Measurements from ENCODE around the gene CCL22. TPM values are rescaled to one million over a fixed set of nuclear protein-coding genes. Genes with fewer than 3 reads are reported as not detected.

The CCL22 gene
- total RNA-seq, 1 experiment from 2014 or later: 0.66 TPM

- TF ChIP-seq REST (IDR thresholded peaks at IDR 0.05; ENCODE audit: low read depth) (no peak), ATF3 (IDR thresholded peaks at IDR 0.05) (no peak), SIN3A (IDR thresholded peaks at IDR 0.05; ENCODE audit: low read depth) (no peak), FOSL1 (IDR thresholded peaks at IDR 0.05; ENCODE audit: low read depth) (no peak), RAD21 (IDR thresholded peaks at IDR 0.05; ENCODE audit: low read depth) (no peak), ZFX (IDR thresholded peaks at IDR 0.05) (no peak), CEBPB (IDR thresholded peaks at IDR 0.05; ENCODE audit: low read depth) (no peak), EZH2 (IDR thresholded peaks at IDR 0.05) (no peak)
- TF ChIP-seq, protein P1, sequence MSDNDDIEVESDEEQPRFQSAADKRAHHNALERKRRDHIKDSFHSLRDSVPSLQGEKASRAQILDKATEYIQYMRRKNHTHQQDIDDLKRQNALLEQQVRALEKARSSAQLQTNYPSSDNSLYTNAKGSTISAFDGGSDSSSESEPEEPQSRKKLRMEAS (IDR thresholded peaks at IDR 0.05): no peak
Measured at GRCh38 chr16:57412584-57412983, 54.0 kb downstream of the CCL22 start (continued).

DNA sequence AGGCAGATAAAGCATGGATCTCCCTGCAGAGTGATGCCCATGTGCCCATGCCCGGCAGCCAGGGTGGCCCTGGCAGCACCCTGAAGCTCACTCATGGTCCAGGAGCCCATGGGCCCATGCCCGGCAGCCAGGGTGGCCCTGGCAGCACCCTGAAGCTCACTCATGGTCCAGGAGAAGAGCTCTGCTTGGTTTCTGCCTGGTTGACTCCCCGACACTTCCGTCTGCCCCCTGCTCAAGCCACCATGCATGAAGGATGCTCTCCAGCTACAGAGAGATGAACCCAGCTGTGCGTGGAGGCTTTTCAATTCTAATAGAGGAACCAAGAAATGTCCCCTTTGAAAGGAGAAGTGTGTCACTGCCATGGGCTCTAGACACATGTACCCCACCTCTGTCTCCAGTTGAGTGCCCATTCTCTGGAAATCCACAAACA, 54.7 kb downstream of the CCL22 start:
- no peak overlapping the region for H3K27ac ChIP-seq (ENCODE audit: low read depth, low read length)
- BruUV-seq (replicated peaks): no TSS peak
- no peaks in the 10 kb centered on the region for H3K9me3 ChIP-seq (ENCODE audit: control insufficient read depth in 1 of 2, insufficient read depth in 1 of 2, low read depth in 1 of 2, low read length in 2 of 2)
- no peak overlapping the region for H2AFZ ChIP-seq (ENCODE audit: low read depth, low read length, poor library complexity, severe bottlenecking)
- POLR2A ChIA-PET: no interaction called here
- CTCF ChIA-PET: no interaction called here
- no peak overlapping the region for H3K4me2 ChIP-seq (ENCODE audit: low read length)
- no peak for DNase-seq (ENCODE audit: low read depth, low spot score)
- TF ChIP-seq ATF3 (IDR thresholded peaks at IDR 0.05): no peak
- no peak for ATAC-seq
- no peaks in the 10 kb centered on the region for H3K36me3 ChIP-seq (ENCODE audit: control insufficient read depth in 1 of 2, insufficient read depth in 2 of 2, low read length in 2 of 2)
- H3K4me3 ChIP-seq (replicated peaks in 1 of 2; ENCODE audit: low read depth in 1 of 2, low read length in 2 of 2): no peak overlapping the region
- no peaks in the 10 kb centered on the region for H3K9me2 ChIP-seq (ENCODE audit: insufficient read depth)
- H3K4me1 ChIP-seq (ENCODE audit: control insufficient read depth in 1 of 2, insufficient read depth in 2 of 2, low read length in 2 of 2): peaks cover 9 to 19% of the 10 kb centered on the region in 2 experiments; a peak in 3 of 4 replicates
- intact Hi-C loops (cut with micrococcal nuclease): no loop called here
- no peaks in the 10 kb centered on the region for H3K27me3 ChIP-seq (ENCODE audit: insufficient read depth, low read length)
- no peaks in the 10 kb centered on the region for H3K79me2 ChIP-seq (ENCODE audit: insufficient read depth, low read length)
- RAD21 ChIA-PET (ENCODE audit: low non-redundant PET in 1 of 2, low total read pairs in 2 of 2, uncharacterized antibody in 2 of 2, unreplicated experiment in 2 of 2): no interaction called here
- H3K9ac ChIP-seq (ENCODE audit: low read length): no peak overlapping the region
- no peaks in the 10 kb centered on the region for H4K20me1 ChIP-seq (ENCODE audit: insufficient read depth)
